Breast epithelium (tissue), 4 donors: ENCODE results near the gene P2RX6. TPM values are rescaled to one million over a fixed set of nuclear protein-coding genes. Genes with fewer than 3 reads are reported as not detected.

Experiments used
- DNase-seq, 2 donors: peaks; one replicate each; pipeline ENCODE4 v3.0.0-alpha.2; 2019; ENCODE audit warnings: low spot score in 2 of 2
- H3K27ac ChIP-seq, 2 donors: fragments of 200-600 bp; sonication (generic) in 1 of 2; one replicate each; pipeline ENCODE4 v1.5.1; 2016 to 2019; ENCODE audit warnings: mild to moderate bottlenecking in 1 of 2
- H3K27me3 ChIP-seq, 2 donors: fragments of 200-600 bp; sonication (generic) in 1 of 2; one replicate each; pipeline versions ENCODE4 v1.5.1 to v1.6.0; 2017 to 2019; ENCODE audit warnings: control low read depth in 1 of 2, mild to moderate bottlenecking in 1 of 2
- H3K36me3 ChIP-seq: fragments of 200-600 bp; one replicate; pipeline ENCODE4 v1.5.1; 2019
- H3K4me1 ChIP-seq, 2 donors: fragments of 200-600 bp; sonication (generic); one replicate each; pipeline ENCODE4 v1.5.1; 2016 to 2019; ENCODE audit warnings: control low read depth in 1 of 2
- H3K4me3 ChIP-seq, 3 donors: fragments of 200-600 bp; sonication (generic); 1 replicate in 2 of 3; 2 replicates in 1 of 3; pipeline ENCODE4 v1.5.1; 2016 to 2019; ENCODE audit warnings: mild to moderate bottlenecking in 3 of 3, moderate library complexity in 2 of 3
- H3K9me3 ChIP-seq, 2 donors: fragments of 200-600 bp; sonication (generic) in 1 of 2; one replicate each; pipeline ENCODE4 v1.5.1; 2016 to 2019; ENCODE audit warnings: control low read depth in 1 of 2
- CTCF ChIP-seq, 3 donors: fragments of 450-650 bp; IDR thresholded peaks; one replicate each; pipeline ENCODE4 v1.5.1; 2016 to 2017; ENCODE audit warnings: antibody characterized with exemption in 3 of 3, mild to moderate bottlenecking in 3 of 3, moderate library complexity in 3 of 3
- POLR2A ChIP-seq: fragments of 450-650 bp; IDR thresholded peaks from one replicate; pipeline ENCODE4 v1.6.1; 2016; ENCODE audit warnings: antibody characterized with exemption, mild to moderate bottlenecking, moderate library complexity
- POLR2AphosphoS5 ChIP-seq, 3 donors: sonication (generic); formaldehyde crosslinking; IDR thresholded peaks; one replicate each; pipeline ENCODE4 v1.6.1; 2017; ENCODE audit warnings: antibody characterized with exemption in 3 of 3
- intact Hi-C: fragments of 100-400 bp; cut with DNase I; formaldehyde crosslinking; loops from one replicate; pipeline ENCODE4 v1.15.1; 2023; ENCODE audit warnings: low total_unique reads
- total RNA-seq, 3 donors: library from RNA; depleted of rRNA; stranded (reverse); fragments of >200 nt; gene quantifications; one replicate each; pipeline ENCODE4 v1.1.0, GENCODE V29; 2016

P2RX6 gene
- total RNA-seq, 3 donors from 2014 or later: 1.6 TPM; not detected in 2

DNA sequence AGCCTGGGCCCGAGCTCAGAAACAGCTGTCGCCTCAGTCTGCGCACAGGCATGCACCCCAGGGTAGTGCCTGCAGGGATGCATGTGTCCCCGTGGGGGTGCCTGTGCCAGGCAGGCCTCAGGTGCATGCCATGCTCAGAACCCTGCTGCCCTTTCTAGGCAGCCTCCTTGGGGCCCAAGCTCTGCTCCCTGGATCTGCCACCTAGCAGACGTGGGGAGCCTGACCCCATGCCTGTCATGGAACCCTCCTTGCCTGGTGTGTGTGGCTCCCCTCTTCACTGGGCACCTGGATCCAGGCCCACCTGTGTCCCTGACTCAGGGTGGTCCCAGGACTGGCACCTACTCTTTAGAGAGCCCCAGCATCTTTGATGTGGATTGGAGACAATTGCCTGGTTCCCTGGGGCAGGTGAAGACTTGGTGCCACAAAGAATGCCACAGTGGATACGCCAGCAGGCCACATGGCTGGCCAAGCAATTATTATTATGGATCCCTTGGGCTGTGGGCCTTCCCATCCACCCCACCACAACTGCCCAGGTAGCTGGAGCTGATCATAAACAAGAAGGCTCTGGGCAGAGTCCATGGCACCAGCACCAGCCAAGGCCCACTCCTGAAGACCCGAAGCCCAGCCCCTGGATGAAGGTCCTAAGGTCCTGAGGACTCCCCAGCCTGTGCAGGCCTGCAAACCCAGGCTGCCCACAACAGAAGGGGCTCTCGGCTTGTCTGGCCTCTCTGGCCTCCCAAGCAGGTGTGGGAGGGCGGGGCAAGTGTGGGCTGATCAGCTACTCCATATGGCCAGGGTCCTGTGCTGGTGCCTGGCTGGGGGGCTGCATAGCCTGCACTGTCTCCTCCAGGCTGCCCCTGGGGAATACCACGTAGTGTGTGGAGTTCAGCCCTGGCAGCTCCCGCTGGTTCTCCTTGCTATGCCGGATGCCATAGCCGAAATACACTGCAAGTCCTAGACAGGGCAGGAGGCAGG, 13.6 kb downstream of the P2RX6 start:
- no peak for DNase-seq
- intact Hi-C loops: no loop called here
- TF ChIP-seq POLR2A: no peak
- no peak for TF ChIP-seq POLR2AphosphoS5 (IDR thresholded peaks at IDR 0.05)
- no peak for TF ChIP-seq CTCF (IDR thresholded peaks at IDR 0.05)
- H3K27ac ChIP-seq: no peak overlapping the region
- H3K4me3 ChIP-seq: no peak overlapping the region
- no peaks in the 10 kb centered on the region for H3K9me3 ChIP-seq
- peaks cover 0 to 5% of the 10 kb centered on the region in 2 donors for H3K4me1 ChIP-seq
- no peaks in the 10 kb centered on the region for H3K27me3 ChIP-seq
- H3K36me3 ChIP-seq: no peaks in the 10 kb centered on the region

DNA sequence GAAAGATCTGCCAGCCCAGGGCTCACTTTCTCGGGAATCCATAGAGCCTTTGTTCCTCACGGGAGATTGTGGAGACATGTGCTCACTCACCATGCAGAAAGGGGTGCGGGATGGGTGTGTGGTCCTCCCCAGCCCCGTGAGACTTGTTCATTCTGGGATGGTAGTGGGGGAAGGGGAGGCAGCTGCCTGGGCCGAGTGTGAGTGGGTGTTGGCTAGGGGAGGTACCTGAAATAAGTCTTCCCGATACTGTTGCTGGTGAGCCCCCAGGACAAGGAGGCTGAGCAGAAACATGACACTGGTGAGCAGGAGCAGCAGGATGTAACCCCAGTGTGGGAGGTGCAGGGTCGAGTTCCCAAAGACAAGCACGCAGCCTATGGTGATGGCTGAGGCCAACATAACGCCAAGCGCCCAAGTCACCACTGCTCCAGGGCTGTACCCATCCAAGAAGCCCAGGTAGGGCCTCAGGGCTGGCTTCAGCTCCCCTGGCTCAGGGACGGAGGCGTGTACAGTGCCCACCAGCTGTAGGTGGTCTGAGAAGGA, 14.6 kb downstream of the P2RX6 start:
- Histone ChIP-seq H3K4me3 (no peak overlapping the region), H3K9me3 (no peaks in the 10 kb centered on the region), H3K27ac (no peak overlapping the region), H3K4me1 (peaks cover 0 to 5% of the 10 kb centered on the region in 2 donors), H3K27me3 (no peaks in the 10 kb centered on the region), H3K36me3 (no peaks in the 10 kb centered on the region)
- TF ChIP-seq POLR2A (no peak), CTCF (IDR thresholded peaks at IDR 0.05) (no peak), POLR2AphosphoS5 (IDR thresholded peaks at IDR 0.05) (no peak)
- intact Hi-C loops: no loop called here
- DNase-seq: no peak

DNA sequence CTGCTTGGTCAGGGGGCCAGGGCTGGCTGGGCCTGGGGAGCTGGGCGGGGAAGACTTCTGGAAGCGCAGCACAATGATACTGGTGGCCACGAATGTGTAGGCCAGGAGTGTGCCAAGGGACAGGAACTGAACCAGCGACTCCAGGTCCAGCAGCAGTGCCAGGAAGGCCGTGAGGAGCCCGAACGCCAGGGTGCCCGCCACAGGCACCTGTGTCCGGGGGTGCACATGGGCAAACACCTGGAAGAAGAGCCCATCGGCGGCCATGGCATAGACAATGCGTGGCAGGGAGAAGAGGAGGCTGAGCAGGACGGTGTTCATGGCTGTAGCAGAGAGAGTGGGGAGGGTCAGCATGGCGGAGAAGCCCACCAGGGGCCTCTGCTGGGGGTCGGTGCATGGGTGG, 15.1 kb downstream of the P2RX6 start:
- H3K9me3 ChIP-seq: no peaks in the 10 kb centered on the region

GRCh38 chr22:21030621-21031544, 15.9 kb downstream of the P2RX6 start:
- no peaks in the 10 kb centered on the region for H3K27me3 ChIP-seq
- no peak overlapping the region for H3K27ac ChIP-seq
- H3K9me3 ChIP-seq: no peaks in the 10 kb centered on the region
- H3K4me3 ChIP-seq: no peak overlapping the region
- intact Hi-C loops: no loop called here
- peaks cover 0 to 5% of the 10 kb centered on the region in 2 donors for H3K4me1 ChIP-seq
- H3K36me3 ChIP-seq: no peaks in the 10 kb centered on the region
- DNase-seq: no peak
- TF ChIP-seq POLR2A: no peak
- TF ChIP-seq POLR2AphosphoS5 (IDR thresholded peaks at IDR 0.05): no peak
- no peak for TF ChIP-seq CTCF (IDR thresholded peaks at IDR 0.05)

More for the DNA sequence above, 15.1 kb downstream of the P2RX6 start:
- intact Hi-C loops: no loop called here
- H3K4me1 ChIP-seq: peaks cover 0 to 5% of the 10 kb centered on the region in 2 donors
- H3K27me3 ChIP-seq: no peaks in the 10 kb centered on the region
- no peak overlapping the region for H3K4me3 ChIP-seq
- no peak for DNase-seq
- no peak overlapping the region for H3K27ac ChIP-seq
- H3K36me3 ChIP-seq: no peaks in the 10 kb centered on the region
- TF ChIP-seq CTCF (IDR thresholded peaks at IDR 0.05) (no peak), POLR2AphosphoS5 (IDR thresholded peaks at IDR 0.05) (no peak), POLR2A (no peak)
